Measurements from ENCODE around the gene VEPH1. TPM values are rescaled to one million over a fixed set of nuclear protein-coding genes. Genes with fewer than 3 reads are reported as not detected.

Gene VEPH1
- total RNA-seq, 1 experiment from 2014 or later, result 0.51 TPM

DNA sequence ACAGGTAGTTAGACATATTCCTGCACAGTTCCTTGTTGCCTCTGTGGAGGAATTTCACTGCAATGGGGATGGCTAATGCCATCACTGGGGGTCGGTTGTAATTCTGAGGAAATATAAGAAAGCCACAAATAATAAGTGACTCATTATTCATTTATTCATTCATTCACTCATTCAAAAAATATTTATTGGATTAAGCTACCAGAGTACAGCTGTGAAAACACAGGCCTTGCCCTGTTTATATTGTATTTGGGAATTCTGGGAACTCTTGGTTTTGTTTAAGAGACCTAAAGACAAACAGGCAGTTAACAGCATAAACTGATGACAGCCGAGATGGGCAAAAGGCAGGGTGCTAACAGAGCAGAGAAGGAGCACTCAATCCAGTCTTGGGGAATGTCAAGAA is 43.0 kb downstream of the VEPH1 start:
- intact Hi-C loops (cut with micrococcal nuclease; ENCODE audit: unreplicated experiment), result no loop called here
- no peaks in the 10 kb centered on the region for H3K4me1 ChIP-seq (ENCODE audit: control insufficient read depth, insufficient read depth, low read length)
- in situ Hi-C loops (cut with HindIII; ENCODE audit: low pct_unique_long_range_greater_than_20kb, low sequenced_read_pairs), result no loop called here
- ATAC-seq (no peak), DNase-seq (ENCODE audit: low read depth, low spot score) (no peak)
- ChIA-PET CTCF (no interaction called here), POLR2A (no interaction called here)
- no peak overlapping the region for H3K27ac ChIP-seq (ENCODE audit: low read length)
- no TSS peak for BruUV-seq (replicated peaks)
- H3K36me3 ChIP-seq (ENCODE audit: control insufficient read depth, insufficient read depth, low read length), result no peaks in the 10 kb centered on the region
- no peaks in the 10 kb centered on the region for H3K27me3 ChIP-seq (ENCODE audit: control insufficient read depth, insufficient read depth, low read length)
- TF ChIP-seq POLR2AphosphoS5 (IDR thresholded peaks at IDR 0.05; ENCODE audit: low read depth, low read length) (no peak), SIN3A (IDR thresholded peaks at IDR 0.05; ENCODE audit: borderline replicate concordance, insufficient read depth, low read depth, low read length) (no peak), TCF7L2 (IDR thresholded peaks at IDR 0.05; ENCODE audit: low read depth, low read length) (no peak)
- TF ChIP-seq, protein P1, sequence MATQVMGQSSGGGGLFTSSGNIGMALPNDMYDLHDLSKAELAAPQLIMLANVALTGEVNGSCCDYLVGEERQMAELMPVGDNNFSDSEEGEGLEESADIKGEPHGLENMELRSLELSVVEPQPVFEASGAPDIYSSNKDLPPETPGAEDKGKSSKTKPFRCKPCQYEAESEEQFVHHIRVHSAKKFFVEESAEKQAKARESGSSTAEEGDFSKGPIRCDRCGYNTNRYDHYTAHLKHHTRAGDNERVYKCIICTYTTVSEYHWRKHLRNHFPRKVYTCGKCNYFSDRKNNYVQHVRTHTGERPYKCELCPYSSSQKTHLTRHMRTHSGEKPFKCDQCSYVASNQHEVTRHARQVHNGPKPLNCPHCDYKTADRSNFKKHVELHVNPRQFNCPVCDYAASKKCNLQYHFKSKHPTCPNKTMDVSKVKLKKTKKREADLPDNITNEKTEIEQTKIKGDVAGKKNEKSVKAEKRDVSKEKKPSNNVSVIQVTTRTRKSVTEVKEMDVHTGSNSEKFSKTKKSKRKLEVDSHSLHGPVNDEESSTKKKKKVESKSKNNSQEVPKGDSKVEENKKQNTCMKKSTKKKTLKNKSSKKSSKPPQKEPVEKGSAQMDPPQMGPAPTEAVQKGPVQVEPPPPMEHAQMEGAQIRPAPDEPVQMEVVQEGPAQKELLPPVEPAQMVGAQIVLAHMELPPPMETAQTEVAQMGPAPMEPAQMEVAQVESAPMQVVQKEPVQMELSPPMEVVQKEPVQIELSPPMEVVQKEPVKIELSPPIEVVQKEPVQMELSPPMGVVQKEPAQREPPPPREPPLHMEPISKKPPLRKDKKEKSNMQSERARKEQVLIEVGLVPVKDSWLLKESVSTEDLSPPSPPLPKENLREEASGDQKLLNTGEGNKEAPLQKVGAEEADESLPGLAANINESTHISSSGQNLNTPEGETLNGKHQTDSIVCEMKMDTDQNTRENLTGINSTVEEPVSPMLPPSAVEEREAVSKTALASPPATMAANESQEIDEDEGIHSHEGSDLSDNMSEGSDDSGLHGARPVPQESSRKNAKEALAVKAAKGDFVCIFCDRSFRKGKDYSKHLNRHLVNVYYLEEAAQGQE (IDR thresholded peaks at IDR 0.05; ENCODE audit: insufficient read depth in 1 of 2, low read depth in 2 of 2, low read length in 1 of 2), result no peak
- TF ChIP-seq, protein P2, sequence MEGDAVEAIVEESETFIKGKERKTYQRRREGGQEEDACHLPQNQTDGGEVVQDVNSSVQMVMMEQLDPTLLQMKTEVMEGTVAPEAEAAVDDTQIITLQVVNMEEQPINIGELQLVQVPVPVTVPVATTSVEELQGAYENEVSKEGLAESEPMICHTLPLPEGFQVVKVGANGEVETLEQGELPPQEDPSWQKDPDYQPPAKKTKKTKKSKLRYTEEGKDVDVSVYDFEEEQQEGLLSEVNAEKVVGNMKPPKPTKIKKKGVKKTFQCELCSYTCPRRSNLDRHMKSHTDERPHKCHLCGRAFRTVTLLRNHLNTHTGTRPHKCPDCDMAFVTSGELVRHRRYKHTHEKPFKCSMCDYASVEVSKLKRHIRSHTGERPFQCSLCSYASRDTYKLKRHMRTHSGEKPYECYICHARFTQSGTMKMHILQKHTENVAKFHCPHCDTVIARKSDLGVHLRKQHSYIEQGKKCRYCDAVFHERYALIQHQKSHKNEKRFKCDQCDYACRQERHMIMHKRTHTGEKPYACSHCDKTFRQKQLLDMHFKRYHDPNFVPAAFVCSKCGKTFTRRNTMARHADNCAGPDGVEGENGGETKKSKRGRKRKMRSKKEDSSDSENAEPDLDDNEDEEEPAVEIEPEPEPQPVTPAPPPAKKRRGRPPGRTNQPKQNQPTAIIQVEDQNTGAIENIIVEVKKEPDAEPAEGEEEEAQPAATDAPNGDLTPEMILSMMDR (IDR thresholded peaks at IDR 0.05), result no peak
- no peak overlapping the region for H3K4me3 ChIP-seq (ENCODE audit: low read depth in 2 of 2, low read length in 2 of 2)
- H3K9me3 ChIP-seq (ENCODE audit: control insufficient read depth, insufficient read depth, low read depth, low read length), result no peaks in the 10 kb centered on the region

DNA sequence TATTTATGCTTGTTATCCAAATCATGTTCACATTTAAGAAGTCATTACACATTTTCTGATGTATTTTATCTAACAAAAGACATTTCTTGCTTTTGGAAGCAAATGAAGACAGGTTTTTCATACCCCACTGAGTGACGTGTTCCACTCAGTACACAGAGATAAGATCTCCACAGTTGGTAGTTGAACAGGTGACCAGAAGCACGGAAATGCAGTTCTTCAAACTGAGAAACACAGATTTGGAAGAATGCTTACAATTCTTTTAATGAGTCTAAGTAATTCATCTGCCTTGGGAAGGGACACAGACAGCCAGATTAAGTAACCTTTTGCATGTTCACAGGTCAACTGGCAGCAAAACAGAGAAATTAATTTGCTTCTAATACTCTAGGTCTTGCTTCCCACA is 43.5 kb downstream of the VEPH1 start:
- no peaks in the 10 kb centered on the region for H3K36me3 ChIP-seq (ENCODE audit: control insufficient read depth, insufficient read depth, low read length)
- no TSS peak for BruUV-seq (replicated peaks)
- DNase-seq (ENCODE audit: low read depth, low spot score) (no peak), ATAC-seq (no peak)
- H3K4me1 ChIP-seq (ENCODE audit: control insufficient read depth, insufficient read depth, low read length), result no peaks in the 10 kb centered on the region
- H3K4me3 ChIP-seq (ENCODE audit: low read depth in 2 of 2, low read length in 2 of 2), result no peak overlapping the region
- H3K27ac ChIP-seq (ENCODE audit: low read length), result no peak overlapping the region
- intact Hi-C loops (cut with micrococcal nuclease; ENCODE audit: unreplicated experiment), result no loop called here
- in situ Hi-C loops (cut with HindIII; ENCODE audit: low pct_unique_long_range_greater_than_20kb, low sequenced_read_pairs), result no loop called here
- ChIA-PET CTCF (no interaction called here), POLR2A (interaction anchor here (0.6 kb wide), 1 partner anchor 307 kb away, joined by 5 read pairs; no protein-coding TSS in a partner anchor)
- no peaks in the 10 kb centered on the region for H3K9me3 ChIP-seq (ENCODE audit: control insufficient read depth, insufficient read depth, low read depth, low read length)
- TF ChIP-seq SIN3A (IDR thresholded peaks at IDR 0.05; ENCODE audit: borderline replicate concordance, insufficient read depth, low read depth, low read length) (no peak), TCF7L2 (IDR thresholded peaks at IDR 0.05; ENCODE audit: low read depth, low read length) (no peak), POLR2AphosphoS5 (IDR thresholded peaks at IDR 0.05; ENCODE audit: low read depth, low read length) (no peak)
- TF ChIP-seq, protein P2 (IDR thresholded peaks at IDR 0.05), result no peak
- TF ChIP-seq, protein P1 (IDR thresholded peaks at IDR 0.05; ENCODE audit: insufficient read depth in 1 of 2, low read depth in 2 of 2, low read length in 1 of 2), result no peak
- H3K27me3 ChIP-seq (ENCODE audit: control insufficient read depth, insufficient read depth, low read length), result no peaks in the 10 kb centered on the region
